CD4-positive, alpha-beta T cell (primary cell): ENCODE measurements around the gene M1AP. TPM values are rescaled to one million over a fixed set of nuclear protein-coding genes. Genes with fewer than 3 reads are reported as not detected.

ENCODE experiments used
- ATAC-seq: fragments of 200-7000 bp; cut with Tn5 transposase; one replicate; pipeline ENCODE4 v1.10.0; 2022; ENCODE audit warnings: mild to moderate bottlenecking; ENCODE audit not compliant: poor library complexity
- CTCF ChIA-PET: fragments of 350-600 bp; sonication (Branson Sonifier 250); formaldehyde crosslinking; loops from one replicate; lab custom pipeline; 2021; ENCODE audit warnings: antibody characterized with exemption, inconsistent platforms; lab: Charles Lee
- POLR2A ChIA-PET: fragments of 350-600 bp; sonication (Branson Sonifier 250); formaldehyde crosslinking; loops from one replicate; lab custom pipeline; 2021; ENCODE audit warnings: antibody characterized with exemption, inconsistent platforms; lab: Charles Lee
- DNase-seq, 14 experiments: peaks; one replicate each; pipeline ENCODE4 v3.0.0-alpha.2; 2013 to 2020; ENCODE audit warnings: mixed read lengths in 2 of 14
- H3K27ac ChIP-seq, 2 donors: one replicate each; pipeline versions ENCODE4 v1.5.1 to v1.7.0; 2013; ENCODE audit warnings: low read length in 2 of 2, low read depth in 1 of 2, mild to moderate bottlenecking in 1 of 2
- H3K27me3 ChIP-seq, 2 experiments: 1 replicate in 1 of 2; 2 replicates in 1 of 2; pipeline versions ENCODE4 v1.6.1 to v1.7.0; 2013; ENCODE audit warnings: low read length in 2 of 2, control low read depth in 1 of 2, mild to moderate bottlenecking in 1 of 2, moderate library complexity in 1 of 2; ENCODE audit not compliant: insufficient read depth in 2 of 2, control insufficient read depth in 1 of 2
- H3K36me3 ChIP-seq: one replicate; pipeline ENCODE4 v1.6.1; 2013; ENCODE audit warnings: low read length, control low read depth; ENCODE audit not compliant: insufficient read depth
- H3K4me1 ChIP-seq: one replicate; pipeline ENCODE4 v1.6.1; 2013; ENCODE audit warnings: low read length, control low read depth; ENCODE audit not compliant: insufficient read depth
- H3K4me3 ChIP-seq: one replicate; pipeline ENCODE4 v1.5.1; 2013; ENCODE audit warnings: mild to moderate bottlenecking, low read length, moderate library complexity
- H3K9me3 ChIP-seq, 2 experiments: 1 replicate in 1 of 2; 2 replicates in 1 of 2; pipeline versions ENCODE4 v1.6.1 to v1.7.0; 2013; ENCODE audit warnings: low read length in 2 of 2, mild to moderate bottlenecking in 2 of 2, control low read depth in 1 of 2, moderate library complexity in 1 of 2; ENCODE audit not compliant: control insufficient read depth in 1 of 2, insufficient read depth in 1 of 2
- H3K27ac Mint-ChIP-seq: one replicate; pipeline ENCODE4 v1.8.0; 2020; ENCODE audit warnings: mixed read lengths
- H3K27me3 Mint-ChIP-seq: one replicate; pipeline ENCODE4 v1.8.0; 2021; ENCODE audit warnings: mixed read lengths
- H3K36me3 Mint-ChIP-seq: one replicate; pipeline ENCODE4 v1.8.0; 2021; ENCODE audit warnings: low read depth, mixed read lengths
- H3K4me1 Mint-ChIP-seq: one replicate; pipeline ENCODE4 v1.8.0; 2021; ENCODE audit warnings: low read depth, mixed read lengths
- H3K4me3 Mint-ChIP-seq: one replicate; pipeline ENCODE4 v1.8.0; 2020; ENCODE audit warnings: mild to moderate bottlenecking, mixed read lengths
- H3K9me3 Mint-ChIP-seq: one replicate; pipeline ENCODE4 v1.8.0; 2020; ENCODE audit warnings: mixed read lengths
- intact Hi-C, 2 experiments: fragments of 100-400 bp; cut with DNase I in 1 of 2; cut with micrococcal nuclease in 1 of 2; formaldehyde crosslinking; loops; one replicate each; pipeline versions ENCODE4 v1.15.1 to v1.9.0; 2023 to 2025; cut with DNase I, micrococcal nuclease
- total RNA-seq, 174 experiments: library from RNA in 2 of 174; stranded (reverse) in 2 of 174; gene quantifications; one replicate each; pipeline ENCODE4 v1.2.3 and lab custom pipeline; 2021 to 2026
- TF ChIP-seq, protein P1 (sequence below): fragments of 200-600 bp; IDR thresholded peaks from one replicate; pipeline ENCODE4 v1.8.0; 2022; ENCODE audit warnings: antibody characterized with exemption, mild to moderate bottlenecking

Gene M1AP
- total RNA-seq, 2 experiments from 2014 or later = not detected

- H3K27ac Mint-ChIP-seq = no peak overlapping the region
- no peak overlapping the region for H3K4me3 ChIP-seq
- ATAC-seq (no peak), DNase-seq (no peak)
- no peaks in the 10 kb centered on the region for H3K36me3 Mint-ChIP-seq
- H3K4me1 Mint-ChIP-seq = no peaks in the 10 kb centered on the region
- H3K9me3 Mint-ChIP-seq = no peaks in the 10 kb centered on the region
- no peak overlapping the region for H3K4me3 Mint-ChIP-seq
- H3K27ac ChIP-seq = no peak overlapping the region
- no peaks in the 10 kb centered on the region for H3K9me3 ChIP-seq
- peaks cover 15% of the 10 kb centered on the region for H3K27me3 Mint-ChIP-seq
- intact Hi-C loops = no loop called here
- H3K4me1 ChIP-seq = no peaks in the 10 kb centered on the region
- POLR2A ChIA-PET = no interaction called here
- no peaks in the 10 kb centered on the region for H3K36me3 ChIP-seq
- TF ChIP-seq, protein P1, sequence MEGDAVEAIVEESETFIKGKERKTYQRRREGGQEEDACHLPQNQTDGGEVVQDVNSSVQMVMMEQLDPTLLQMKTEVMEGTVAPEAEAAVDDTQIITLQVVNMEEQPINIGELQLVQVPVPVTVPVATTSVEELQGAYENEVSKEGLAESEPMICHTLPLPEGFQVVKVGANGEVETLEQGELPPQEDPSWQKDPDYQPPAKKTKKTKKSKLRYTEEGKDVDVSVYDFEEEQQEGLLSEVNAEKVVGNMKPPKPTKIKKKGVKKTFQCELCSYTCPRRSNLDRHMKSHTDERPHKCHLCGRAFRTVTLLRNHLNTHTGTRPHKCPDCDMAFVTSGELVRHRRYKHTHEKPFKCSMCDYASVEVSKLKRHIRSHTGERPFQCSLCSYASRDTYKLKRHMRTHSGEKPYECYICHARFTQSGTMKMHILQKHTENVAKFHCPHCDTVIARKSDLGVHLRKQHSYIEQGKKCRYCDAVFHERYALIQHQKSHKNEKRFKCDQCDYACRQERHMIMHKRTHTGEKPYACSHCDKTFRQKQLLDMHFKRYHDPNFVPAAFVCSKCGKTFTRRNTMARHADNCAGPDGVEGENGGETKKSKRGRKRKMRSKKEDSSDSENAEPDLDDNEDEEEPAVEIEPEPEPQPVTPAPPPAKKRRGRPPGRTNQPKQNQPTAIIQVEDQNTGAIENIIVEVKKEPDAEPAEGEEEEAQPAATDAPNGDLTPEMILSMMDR = no peak
- CTCF ChIA-PET = no interaction called here
- H3K27me3 ChIP-seq = peaks cover 2 to 13% of the 10 kb centered on the region in 2 experiments
Measured at GRCh38 chr2:74619651-74620297, 28.4 kb downstream of the M1AP start.

GRCh38 chr2:74618410-74619083 lies 29.6 kb downstream of the M1AP start:
- H3K9me3 ChIP-seq = no peaks in the 10 kb centered on the region
- H3K4me1 ChIP-seq = no peaks in the 10 kb centered on the region
- no peaks in the 10 kb centered on the region for H3K36me3 ChIP-seq
- H3K9me3 Mint-ChIP-seq = no peaks in the 10 kb centered on the region
- no peak overlapping the region for H3K4me3 ChIP-seq
- no peaks in the 10 kb centered on the region for H3K36me3 Mint-ChIP-seq
- ChIA-PET CTCF (no interaction called here), POLR2A (no interaction called here)
- intact Hi-C loops = no loop called here
- no peaks in the 10 kb centered on the region for H3K4me1 Mint-ChIP-seq
- peaks cover 27% of the 10 kb centered on the region for H3K27me3 Mint-ChIP-seq
- no peak overlapping the region for H3K27ac ChIP-seq
- ATAC-seq = no peak
- H3K4me3 Mint-ChIP-seq = no peak overlapping the region
- no peak overlapping the region for H3K27ac Mint-ChIP-seq
- peaks cover 8 to 25% of the 10 kb centered on the region in 2 experiments for H3K27me3 ChIP-seq
- TF ChIP-seq, protein P1 = no peak
- no peak for DNase-seq

DNA sequence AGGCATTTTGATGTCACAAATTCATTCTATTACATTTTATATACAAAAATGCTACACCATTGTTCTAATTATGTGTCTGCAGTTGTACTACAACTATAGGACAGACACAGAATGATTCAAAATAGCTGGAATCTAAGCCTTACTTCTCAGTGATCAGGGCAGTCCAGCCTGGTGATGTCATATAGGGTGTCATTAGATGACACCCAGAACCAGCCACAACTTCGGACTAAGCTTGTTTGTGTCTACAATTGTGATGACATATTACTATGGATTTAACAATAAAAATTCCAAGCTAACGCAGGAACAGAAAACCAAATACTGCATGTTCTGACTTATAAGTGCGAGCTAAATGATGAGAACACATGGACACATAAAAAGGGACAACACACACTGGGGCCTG lies 31.0 kb downstream of the M1AP start:
- intact Hi-C loops = no loop called here
- Mint-ChIP-seq H3K9me3 (no peaks in the 10 kb centered on the region), H3K4me1 (no peaks in the 10 kb centered on the region), H3K4me3 (no peak overlapping the region), H3K27me3 (peaks cover 40% of the 10 kb centered on the region), H3K27ac (no peak overlapping the region), H3K36me3 (no peaks in the 10 kb centered on the region)
- ATAC-seq = no peak
- DNase-seq = no peak
- ChIA-PET CTCF (no interaction called here), POLR2A (no interaction called here)
- H3K4me3 ChIP-seq = no peak overlapping the region
- no peaks in the 10 kb centered on the region for H3K36me3 ChIP-seq
- H3K9me3 ChIP-seq = no peaks in the 10 kb centered on the region
- H3K4me1 ChIP-seq = no peaks in the 10 kb centered on the region
- H3K27ac ChIP-seq = no peak overlapping the region
- TF ChIP-seq, protein P1 = no peak
- peaks cover 8 to 30% of the 10 kb centered on the region in 2 experiments for H3K27me3 ChIP-seq
